Fibroblast of lung (primary cell): ENCODE data around the gene RASIP1.

ENCODE experiments used
- EZH2 ChIP-seq: IDR thresholded peaks from 2 replicates; pipeline ENCODE4 v1.5.1; 2012; ENCODE audit warnings: low read length, control low read depth, mild to moderate bottlenecking; ENCODE audit errors: missing control alignments
- TF ChIP-seq, protein P1 (sequence below), 2 donors: IDR thresholded peaks in 1 of 2; conservative IDR thresholded peaks in 1 of 2; 1 replicate in 1 of 2; 2 replicates in 1 of 2; pipeline ENCODE4 v1.5.1; 2011 to 2012; ENCODE audit warnings: low read length in 2 of 2, control low read depth in 1 of 2, inconsistent platforms in 1 of 2, low read depth in 1 of 2, mild to moderate bottlenecking in 1 of 2

DNA sequence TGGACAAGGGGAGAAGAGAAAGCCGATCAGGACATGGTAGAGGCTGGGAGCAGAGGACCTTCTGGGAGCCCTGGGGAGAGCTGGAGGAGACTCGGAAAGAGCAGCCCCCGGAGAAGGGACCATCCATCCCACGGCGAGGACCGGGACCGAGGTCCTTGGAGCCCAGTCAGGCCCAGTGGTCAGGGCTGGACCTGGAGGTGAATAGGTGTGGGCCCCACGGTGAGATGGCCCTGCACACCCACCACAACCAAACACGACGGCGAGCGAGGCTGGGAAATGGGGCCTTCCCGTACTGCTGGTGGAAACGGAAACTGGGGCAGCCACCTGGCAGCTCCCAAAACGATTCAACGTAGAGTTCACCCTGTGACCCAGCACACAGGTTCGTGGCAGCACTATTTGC, 63.9 kb downstream of the RASIP1 start:
- TF ChIP-seq, protein P1, sequence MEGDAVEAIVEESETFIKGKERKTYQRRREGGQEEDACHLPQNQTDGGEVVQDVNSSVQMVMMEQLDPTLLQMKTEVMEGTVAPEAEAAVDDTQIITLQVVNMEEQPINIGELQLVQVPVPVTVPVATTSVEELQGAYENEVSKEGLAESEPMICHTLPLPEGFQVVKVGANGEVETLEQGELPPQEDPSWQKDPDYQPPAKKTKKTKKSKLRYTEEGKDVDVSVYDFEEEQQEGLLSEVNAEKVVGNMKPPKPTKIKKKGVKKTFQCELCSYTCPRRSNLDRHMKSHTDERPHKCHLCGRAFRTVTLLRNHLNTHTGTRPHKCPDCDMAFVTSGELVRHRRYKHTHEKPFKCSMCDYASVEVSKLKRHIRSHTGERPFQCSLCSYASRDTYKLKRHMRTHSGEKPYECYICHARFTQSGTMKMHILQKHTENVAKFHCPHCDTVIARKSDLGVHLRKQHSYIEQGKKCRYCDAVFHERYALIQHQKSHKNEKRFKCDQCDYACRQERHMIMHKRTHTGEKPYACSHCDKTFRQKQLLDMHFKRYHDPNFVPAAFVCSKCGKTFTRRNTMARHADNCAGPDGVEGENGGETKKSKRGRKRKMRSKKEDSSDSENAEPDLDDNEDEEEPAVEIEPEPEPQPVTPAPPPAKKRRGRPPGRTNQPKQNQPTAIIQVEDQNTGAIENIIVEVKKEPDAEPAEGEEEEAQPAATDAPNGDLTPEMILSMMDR (conservative IDR thresholded peaks at IDR 0.05 in 1 of 2, IDR thresholded peaks at IDR 0.05 in 1 of 2; ENCODE audit: low read depth in 1 of 2, low read length in 2 of 2): no peak
- TF ChIP-seq EZH2: no peak
